HepG2 (cell line): ENCODE measurements around the gene PLXDC2. TPM values are rescaled to one million over a fixed set of nuclear protein-coding genes. Genes with fewer than 3 reads are reported as not detected.
A peak's percentile ranks its signal among the peaks of the same experiment; 100 is the strongest.

Experiments used
- ATAC-seq: fragments of 200-7000 bp; cut with Tn5 transposase; 3 replicates; pipeline ENCODE4 v1.9.1; 2020; ENCODE audit warnings: mild to moderate bottlenecking, moderate library complexity
- BruUV-seq: library from RNA; stranded (reverse); fragments of 400-500 nt; replicated peaks from 2 replicates; lab custom pipeline; 2021; lab: Mats Ljungman, UMichigan
- CTCF ChIA-PET: fragments of 300-600 bp; formaldehyde crosslinking; extraction: SDS; loops from one replicate; lab custom pipeline; 2021; ENCODE audit warnings: low total read pairs, inconsistent platforms, low intra/inter-chr PET ratio; lab: Yijun Ruan, JAX
- POLR2A ChIA-PET: fragments of 350-600 bp; sonication (Branson Sonifier 250); formaldehyde crosslinking; loops from one replicate; lab custom pipeline; 2020; ENCODE audit warnings: antibody characterized with exemption, inconsistent platforms; lab: Yijun Ruan, JAX
- DNase-seq: peaks from one replicate; pipeline ENCODE4 v3.0.0-alpha.2; 2015; ENCODE audit warnings: low spot score
- FAIRE-seq: peaks from 3 replicates; lab custom pipeline; 2011; peaks lifted over from hg19 to GRCh38; lab: Jason Lieb, UNC
- H2AFZ ChIP-seq: one replicate; pipeline ENCODE4 v1.6.1; 2011; ENCODE audit warnings: low read length, inconsistent platforms
- H3K27ac ChIP-seq: fragments of 300-600 bp; 3 replicates; pipeline ENCODE4 v1.8.0; 2011; ENCODE audit warnings: mixed run types, mild to moderate bottlenecking, mixed read lengths, low read length, inconsistent platforms; ENCODE audit not compliant: insufficient read depth; ENCODE audit errors: extremely low read length
- H3K27me3 ChIP-seq, 2 experiments: fragments of 200-600 bp in 1 of 2; 2 replicates in 1 of 2; 3 replicates in 1 of 2; pipeline versions ENCODE4 v1.6.0 to v1.8.0; 2011; ENCODE audit warnings: low read length in 2 of 2, mild to moderate bottlenecking in 2 of 2, moderate library complexity in 2 of 2, inconsistent platforms in 1 of 2; ENCODE audit not compliant: insufficient read depth in 2 of 2, control insufficient read depth in 1 of 2
- H3K36me3 ChIP-seq, 2 experiments: fragments of 200-600 bp in 1 of 2; replicated peaks in 1 of 2; 2 replicates in 1 of 2; 3 replicates in 1 of 2; pipeline versions ENCODE4 v1.5.1 to v1.8.0; 2011; ENCODE audit warnings: low read length in 2 of 2, inconsistent platforms in 1 of 2; ENCODE audit not compliant: insufficient read depth in 2 of 2, control insufficient read depth in 1 of 2
- H3K4me1 ChIP-seq: 2 replicates; pipeline ENCODE4 v1.5.1; 2012; ENCODE audit warnings: low read length, inconsistent platforms; ENCODE audit not compliant: insufficient read depth
- H3K4me2 ChIP-seq: 2 replicates; pipeline ENCODE4 v1.6.0; 2011; ENCODE audit warnings: low read depth, low read length, inconsistent platforms
- H3K4me3 ChIP-seq, 3 experiments: fragments of 200-600 bp in 1 of 3; sonication (generic), shearing (Covaris generic) in 1 of 3; replicated peaks in 1 of 3; 2 replicates each; pipeline ENCODE4 v1.5.1; 2011 to 2016; ENCODE audit warnings: low read length in 3 of 3, inconsistent platforms in 2 of 3, low read depth in 2 of 3, mild to moderate bottlenecking in 2 of 3, control low read depth in 1 of 3, mixed read lengths in 1 of 3; ENCODE audit not compliant: insufficient read depth in 1 of 3
- H3K79me2 ChIP-seq: one replicate; pipeline ENCODE4 v1.6.1; 2011; ENCODE audit warnings: low read length, inconsistent platforms; ENCODE audit not compliant: insufficient read depth
- H3K9ac ChIP-seq: 2 replicates; pipeline ENCODE4 v1.6.0; 2011; ENCODE audit warnings: mild to moderate bottlenecking, low read depth, low read length, inconsistent platforms; ENCODE audit not compliant: insufficient read depth
- H3K9me3 ChIP-seq: 2 replicates; pipeline ENCODE4 v1.5.1; 2012; ENCODE audit warnings: mild to moderate bottlenecking, low read length
- H4K20me1 ChIP-seq: 2 replicates; pipeline ENCODE4 v1.6.0; 2011; ENCODE audit warnings: inconsistent platforms, mild to moderate bottlenecking, low read length, moderate library complexity; ENCODE audit not compliant: insufficient read depth
- ARNT2 ChIP-seq: sonication (generic); formaldehyde crosslinking; IDR thresholded peaks from 2 replicates; pipeline ENCODE4 v1.8.0; 2022; ENCODE audit warnings: mild to moderate bottlenecking, low read depth, missing genetic modification reagents, moderate library complexity
- ASH2L ChIP-seq: fragments of 300-600, 200-600 bp; sonication (generic); IDR thresholded peaks from 2 replicates; pipeline ENCODE4 v1.7.0; 2017; ENCODE audit warnings: low read depth, mild to moderate bottlenecking, moderate library complexity, mixed read lengths, low read length; ENCODE audit not compliant: insufficient read length
- MIER2 ChIP-seq: IDR thresholded peaks from 2 replicates; pipeline ENCODE4 v1.6.1; 2016; ENCODE audit warnings: missing biosample characterization, missing genetic modification reagents
- MTA3 ChIP-seq: sonication (generic); formaldehyde crosslinking; IDR thresholded peaks from 2 replicates; pipeline ENCODE4 v1.4.0; 2020; ENCODE audit warnings: missing genetic modification reagents
- TCF12 ChIP-seq, 2 experiments: fragments of 450-650 bp in 1 of 2; sonication (generic) in 1 of 2; formaldehyde crosslinking in 1 of 2; IDR thresholded peaks; 2 replicates each; pipeline versions ENCODE4 v1.6.1 to v1.8.0; 2017 to 2022; ENCODE audit warnings: antibody characterized with exemption in 1 of 2, mild to moderate bottlenecking in 1 of 2, missing genetic modification reagents in 1 of 2, moderate library complexity in 1 of 2
- ZNF160 ChIP-seq: sonication (generic); formaldehyde crosslinking; IDR thresholded peaks from 2 replicates; pipeline ENCODE4 v1.8.0; 2022; ENCODE audit warnings: mild to moderate bottlenecking, inconsistent platforms, missing genetic modification reagents
- ZSCAN12 ChIP-seq: sonication (generic); formaldehyde crosslinking; IDR thresholded peaks from 2 replicates; pipeline ENCODE4 v1.9.0; 2021; ENCODE audit warnings: mild to moderate bottlenecking, missing genetic modification reagents
- WGBS: methylation state at CpG from one replicate; pipeline ENCODE4 v1.1.6; 2017; ENCODE audit warnings: low lambda C conversion rate; 5-methylcytosine and 5-hydroxymethylcytosine counted together
- in situ Hi-C: cut with HindIII; loops from 2 replicates; pipeline ENCODE4 v1.10.0; 2017; ENCODE audit warnings: low pct_unique_long_range_greater_than_20kb; ENCODE audit not compliant: extremely low pct_ligation_motif_present
- intact Hi-C: fragments of 100-400 bp; cut with micrococcal nuclease; formaldehyde crosslinking; loops from one replicate; pipeline ENCODE4 v1.10.0; 2022; ENCODE audit not compliant: unreplicated experiment
- polyA plus RNA-seq, 8 experiments: library from polyadenylated mRNA; depleted of rRNA in 3 of 8; stranded (reverse) in 7 of 8; unstranded in 1 of 8; fragments of >200 nt; fragmentation: Illumina TruSeq in 4 of 8; extraction: Trizol in 4 of 8; gene quantifications; 2 replicates each; pipeline versions ENCODE4 v1.2.1 to v1.2.3, GENCODE V29; 2011 to 2016; ENCODE audit warnings: low read depth in 4 of 8, missing spikeins in 1 of 8, mixed read lengths in 1 of 8; ENCODE audit not compliant: insufficient read depth in 1 of 8
- total RNA-seq, 5 experiments: library from RNA; depleted of rRNA; stranded (reverse); fragments of >200 nt; fragmentation: Illumina TruSeq; extraction: Trizol; gene quantifications; 2 replicates each; pipeline ENCODE4 v1.2.3, GENCODE V29; 2016; ENCODE audit warnings: low read depth in 1 of 5
- TF ChIP-seq, protein P1 (sequence below): sonication (generic); formaldehyde crosslinking; IDR thresholded peaks from 2 replicates; pipeline ENCODE4 v1.8.1; 2022; ENCODE audit warnings: low read depth, mild to moderate bottlenecking, missing genetic modification reagents
- TF ChIP-seq, protein P2 (sequence below): sonication (generic); formaldehyde crosslinking; IDR thresholded peaks from 2 replicates; pipeline ENCODE4 v1.5.1; 2020; ENCODE audit warnings: mild to moderate bottlenecking, missing genetic modification reagents
- TF ChIP-seq, protein P3 (sequence below): sonication (generic); formaldehyde crosslinking; IDR thresholded peaks from 2 replicates; pipeline ENCODE4 v1.4.0; 2020; ENCODE audit warnings: missing genetic modification reagents

The PLXDC2 gene
- total and polyA plus RNA-seq, 2 of the 13 experiments (the other 11 are each of a cell fraction or from before 2014, with no cell fraction given), result 2.1 to 2.4 TPM

DNA sequence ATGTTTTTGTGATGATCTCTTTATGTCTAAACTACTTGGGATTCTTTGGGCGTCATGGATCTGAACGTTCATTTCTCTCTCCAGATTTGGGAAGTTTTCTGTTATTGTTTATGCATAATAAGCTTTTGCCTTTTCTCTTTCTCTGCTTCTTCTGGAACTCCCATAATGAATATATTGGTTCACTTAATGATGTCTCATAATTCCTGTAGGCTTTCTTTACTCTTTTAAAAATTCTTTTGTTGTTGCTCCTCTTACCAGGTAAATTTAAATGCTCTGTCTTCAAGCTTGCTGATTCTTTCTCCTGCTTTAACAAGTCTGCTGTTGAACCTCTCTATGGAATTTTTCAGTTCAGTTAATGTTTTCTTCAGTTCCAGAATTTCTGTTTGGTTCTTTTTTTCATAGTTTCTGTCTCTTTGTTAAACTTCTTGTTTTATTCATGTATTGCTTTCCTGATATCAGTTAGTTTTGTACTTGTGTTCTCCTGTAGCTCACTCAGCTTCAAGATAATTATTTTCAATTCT is 317.5 kb downstream of the PLXDC2 start:
- intact Hi-C loops (no loop called here), in situ Hi-C loops (no loop called here)
- Histone ChIP-seq H3K79me2 (no peaks in the 10 kb centered on the region), H3K4me1 (no peaks in the 10 kb centered on the region), H3K4me3 (no peak overlapping the region), H3K36me3 (no peaks in the 10 kb centered on the region), H3K9me3 (peaks cover 26% of the 10 kb centered on the region), H4K20me1 (no peaks in the 10 kb centered on the region), H2AFZ (no peak overlapping the region), H3K9ac (no peak overlapping the region), H3K27me3 (no peaks in the 10 kb centered on the region), H3K27ac (no peak overlapping the region), H3K4me2 (no peak overlapping the region)
- FAIRE-seq (no peak), ATAC-seq (no peak), DNase-seq (no peak)
- ChIA-PET POLR2A (no interaction called here), CTCF (no interaction called here)
- 23% methylated on average over 2 of the region's 2 CpGs for WGBS
- TF ChIP-seq MIER2 (no peak), ZNF160 (CRISPR knock-in tag) (peak; percentile 94; the same call in 1 of the 2 replicates)
- no TSS peak for BruUV-seq

DNA sequence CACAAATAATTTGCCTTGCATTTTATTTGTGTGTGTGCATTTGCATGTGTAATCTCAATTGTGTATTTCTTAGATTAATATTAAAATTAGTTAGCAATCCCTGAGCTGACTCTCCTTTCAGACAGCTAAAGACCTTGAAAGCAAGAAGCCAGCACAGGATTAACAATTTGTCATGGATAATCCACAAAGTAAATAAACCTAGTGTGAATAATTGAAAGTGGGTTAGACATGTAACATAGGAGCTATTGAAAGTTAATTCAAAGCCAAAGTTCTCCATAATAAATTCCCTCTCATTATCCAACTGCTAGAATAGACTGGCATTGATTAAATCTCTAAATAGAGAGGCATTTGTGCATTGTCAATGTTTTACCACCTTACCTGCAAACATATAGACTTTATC is 326.1 kb downstream of the PLXDC2 start:
- H4K20me1 ChIP-seq, result no peaks in the 10 kb centered on the region
- no peaks in the 10 kb centered on the region for H3K36me3 ChIP-seq
- ChIA-PET POLR2A (no interaction called here), CTCF (no interaction called here)
- no peak overlapping the region for H2AFZ ChIP-seq
- no peak for ATAC-seq
- H3K27me3 ChIP-seq, result no peaks in the 10 kb centered on the region
- no peaks in the 10 kb centered on the region for H3K79me2 ChIP-seq
- H3K4me2 ChIP-seq, result no peak overlapping the region
- BruUV-seq, result no TSS peak
- no peak overlapping the region for H3K27ac ChIP-seq
- H3K4me1 ChIP-seq, result no peaks in the 10 kb centered on the region
- FAIRE-seq, result no peak
- H3K4me3 ChIP-seq, result no peak overlapping the region
- no peaks in the 10 kb centered on the region for H3K9me3 ChIP-seq
- in situ Hi-C loops, result no loop called here
- intact Hi-C loops, result loop anchor here (5.0 kb wide), 1 partner anchor 820 kb away; no protein-coding TSS in a partner anchor
- DNase-seq, result no peak
- H3K9ac ChIP-seq, result no peak overlapping the region
- TF ChIP-seq, protein P1, sequence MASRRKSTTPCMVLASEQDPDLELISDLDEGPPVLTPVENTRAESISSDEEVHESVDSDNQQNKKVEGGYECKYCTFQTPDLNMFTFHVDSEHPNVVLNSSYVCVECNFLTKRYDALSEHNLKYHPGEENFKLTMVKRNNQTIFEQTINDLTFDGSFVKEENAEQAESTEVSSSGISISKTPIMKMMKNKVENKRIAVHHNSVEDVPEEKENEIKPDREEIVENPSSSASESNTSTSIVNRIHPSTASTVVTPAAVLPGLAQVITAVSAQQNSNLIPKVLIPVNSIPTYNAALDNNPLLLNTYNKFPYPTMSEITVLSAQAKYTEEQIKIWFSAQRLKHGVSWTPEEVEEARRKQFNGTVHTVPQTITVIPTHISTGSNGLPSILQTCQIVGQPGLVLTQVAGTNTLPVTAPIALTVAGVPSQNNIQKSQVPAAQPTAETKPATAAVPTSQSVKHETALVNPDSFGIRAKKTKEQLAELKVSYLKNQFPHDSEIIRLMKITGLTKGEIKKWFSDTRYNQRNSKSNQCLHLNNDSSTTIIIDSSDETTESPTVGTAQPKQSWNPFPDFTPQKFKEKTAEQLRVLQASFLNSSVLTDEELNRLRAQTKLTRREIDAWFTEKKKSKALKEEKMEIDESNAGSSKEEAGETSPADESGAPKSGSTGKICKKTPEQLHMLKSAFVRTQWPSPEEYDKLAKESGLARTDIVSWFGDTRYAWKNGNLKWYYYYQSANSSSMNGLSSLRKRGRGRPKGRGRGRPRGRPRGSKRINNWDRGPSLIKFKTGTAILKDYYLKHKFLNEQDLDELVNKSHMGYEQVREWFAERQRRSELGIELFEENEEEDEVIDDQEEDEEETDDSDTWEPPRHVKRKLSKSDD (CRISPR knock-in tag), result no peak
- TF ChIP-seq, protein P2, sequence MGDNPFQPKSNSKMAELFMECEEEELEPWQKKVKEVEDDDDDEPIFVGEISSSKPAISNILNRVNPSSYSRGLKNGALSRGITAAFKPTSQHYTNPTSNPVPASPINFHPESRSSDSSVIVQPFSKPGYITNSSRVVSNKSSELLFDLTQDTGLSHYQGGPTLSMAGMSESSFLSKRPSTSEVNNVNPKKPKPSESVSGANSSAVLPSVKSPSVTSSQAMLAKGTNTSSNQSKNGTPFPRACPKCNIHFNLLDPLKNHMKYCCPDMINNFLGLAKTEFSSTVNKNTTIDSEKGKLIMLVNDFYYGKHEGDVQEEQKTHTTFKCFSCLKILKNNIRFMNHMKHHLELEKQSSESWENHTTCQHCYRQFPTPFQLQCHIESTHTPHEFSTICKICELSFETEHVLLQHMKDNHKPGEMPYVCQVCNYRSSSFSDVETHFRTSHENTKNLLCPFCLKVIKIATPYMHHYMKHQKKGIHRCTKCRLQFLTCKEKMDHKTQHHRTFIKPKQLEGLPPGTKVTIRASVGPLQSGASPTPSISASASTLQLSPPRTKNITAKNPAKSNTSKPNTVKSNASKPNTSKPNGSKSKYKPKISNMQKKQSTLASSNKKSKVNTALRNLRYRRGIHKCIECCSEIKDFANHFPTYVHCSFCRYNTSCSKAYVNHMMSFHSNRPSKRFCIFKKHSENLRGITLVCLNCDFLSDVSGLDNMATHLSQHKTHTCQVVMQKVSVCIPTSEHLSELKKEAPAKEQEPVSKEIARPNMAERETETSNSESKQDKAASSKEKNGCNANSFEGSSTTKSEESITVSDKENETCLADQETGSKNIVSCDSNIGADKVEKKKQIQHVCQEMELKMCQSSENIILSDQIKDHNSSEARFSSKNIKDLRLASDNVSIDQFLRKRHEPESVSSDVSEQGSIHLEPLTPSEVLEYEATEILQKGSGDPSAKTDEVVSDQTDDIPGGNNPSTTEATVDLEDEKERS (CRISPR knock-in tag), result no peak
- TF ChIP-seq TCF12 (IDR thresholded peaks at IDR 0.05), result no peak
- no peak for TF ChIP-seq TCF12 (CRISPR knock-in tag; IDR thresholded peaks at IDR 0.05)
- TF ChIP-seq, protein P3, sequence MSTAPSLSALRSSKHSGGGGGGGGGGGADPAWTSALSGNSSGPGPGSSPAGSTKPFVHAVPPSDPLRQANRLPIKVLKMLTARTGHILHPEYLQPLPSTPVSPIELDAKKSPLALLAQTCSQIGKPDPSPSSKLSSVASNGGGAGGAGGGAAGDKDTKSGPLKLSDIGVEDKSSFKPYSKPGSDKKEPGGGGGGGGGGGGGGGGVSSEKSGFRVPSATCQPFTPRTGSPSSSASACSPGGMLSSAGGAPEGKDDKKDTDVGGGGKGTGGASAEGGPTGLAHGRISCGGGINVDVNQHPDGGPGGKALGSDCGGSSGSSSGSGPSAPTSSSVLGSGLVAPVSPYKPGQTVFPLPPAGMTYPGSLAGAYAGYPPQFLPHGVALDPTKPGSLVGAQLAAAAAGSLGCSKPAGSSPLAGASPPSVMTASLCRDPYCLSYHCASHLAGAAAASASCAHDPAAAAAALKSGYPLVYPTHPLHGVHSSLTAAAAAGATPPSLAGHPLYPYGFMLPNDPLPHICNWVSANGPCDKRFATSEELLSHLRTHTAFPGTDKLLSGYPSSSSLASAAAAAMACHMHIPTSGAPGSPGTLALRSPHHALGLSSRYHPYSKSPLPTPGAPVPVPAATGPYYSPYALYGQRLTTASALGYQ (CRISPR knock-in tag), result no peak
- no peak for TF ChIP-seq ARNT2 (CRISPR knock-in tag)
- no peak for TF ChIP-seq MTA3 (CRISPR knock-in tag)
- TF ChIP-seq ASH2L, result no peak
- no peak for TF ChIP-seq ZSCAN12 (CRISPR knock-in tag)
